Measurements from ENCODE around the gene LGALS9. TPM values are rescaled to one million over a fixed set of nuclear protein-coding genes. Genes with fewer than 3 reads are reported as not detected.

The LGALS9 gene
- total RNA-seq, 1 donor from 2014 or later, result 15.2 TPM

- intact Hi-C loops (cut with micrococcal nuclease), result no loop called here
- no peak for DNase-seq
- Histone ChIP-seq H3K4me1 (no peaks in the 10 kb centered on the region), H3K27ac (replicated peaks) (no peak overlapping the region), H3K27me3 (ENCODE audit: low read depth) (no peaks in the 10 kb centered on the region), H3K9me3 (replicated peaks) (no peaks in the 10 kb centered on the region), H3K4me3 (no peak overlapping the region), H3K36me3 (peaks cover 19% of the 10 kb centered on the region)
- TF ChIP-seq, protein P1, sequence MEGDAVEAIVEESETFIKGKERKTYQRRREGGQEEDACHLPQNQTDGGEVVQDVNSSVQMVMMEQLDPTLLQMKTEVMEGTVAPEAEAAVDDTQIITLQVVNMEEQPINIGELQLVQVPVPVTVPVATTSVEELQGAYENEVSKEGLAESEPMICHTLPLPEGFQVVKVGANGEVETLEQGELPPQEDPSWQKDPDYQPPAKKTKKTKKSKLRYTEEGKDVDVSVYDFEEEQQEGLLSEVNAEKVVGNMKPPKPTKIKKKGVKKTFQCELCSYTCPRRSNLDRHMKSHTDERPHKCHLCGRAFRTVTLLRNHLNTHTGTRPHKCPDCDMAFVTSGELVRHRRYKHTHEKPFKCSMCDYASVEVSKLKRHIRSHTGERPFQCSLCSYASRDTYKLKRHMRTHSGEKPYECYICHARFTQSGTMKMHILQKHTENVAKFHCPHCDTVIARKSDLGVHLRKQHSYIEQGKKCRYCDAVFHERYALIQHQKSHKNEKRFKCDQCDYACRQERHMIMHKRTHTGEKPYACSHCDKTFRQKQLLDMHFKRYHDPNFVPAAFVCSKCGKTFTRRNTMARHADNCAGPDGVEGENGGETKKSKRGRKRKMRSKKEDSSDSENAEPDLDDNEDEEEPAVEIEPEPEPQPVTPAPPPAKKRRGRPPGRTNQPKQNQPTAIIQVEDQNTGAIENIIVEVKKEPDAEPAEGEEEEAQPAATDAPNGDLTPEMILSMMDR (IDR thresholded peaks at IDR 0.05; ENCODE audit: borderline replicate concordance), result no peak
These were observed 42.6 kb upstream of the LGALS9 start for GRCh38 chr17:27588354-27588753.

DNA sequence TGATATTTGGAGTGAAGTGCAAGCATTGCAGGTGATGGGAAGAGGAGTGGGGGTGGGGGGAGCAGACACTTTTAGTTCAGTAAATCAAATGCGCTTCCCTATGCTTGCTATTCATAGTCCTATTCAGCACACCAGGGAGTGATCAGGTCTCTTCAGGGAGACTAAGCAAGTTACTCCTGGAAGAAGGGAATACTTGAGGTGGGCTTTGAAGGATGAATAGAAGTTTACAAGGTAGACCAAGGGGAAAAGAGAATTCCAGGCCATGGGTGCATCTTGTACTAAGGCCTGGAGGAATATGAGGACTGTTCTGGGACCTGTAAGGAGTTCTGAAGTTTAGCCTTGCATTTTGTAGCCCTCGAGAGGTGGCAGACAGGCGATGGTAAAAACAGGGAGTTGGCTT lies 40.1 kb upstream of the LGALS9 start:
- H3K27ac ChIP-seq (replicated peaks), result no peak overlapping the region
- intact Hi-C loops (cut with micrococcal nuclease), result loop anchor here (10.0 kb wide), 1 partner anchor 136 kb away; the partner anchor contains the start of gene KSR1
- no peak for DNase-seq
- H3K27me3 ChIP-seq (ENCODE audit: low read depth), result no peaks in the 10 kb centered on the region
- no peaks in the 10 kb centered on the region for H3K4me1 ChIP-seq
- no peak overlapping the region for H3K4me3 ChIP-seq
- TF ChIP-seq, protein P1 (IDR thresholded peaks at IDR 0.05; ENCODE audit: borderline replicate concordance), result no peak
- H3K36me3 ChIP-seq, result peaks cover 16% of the 10 kb centered on the region
- no peaks in the 10 kb centered on the region for H3K9me3 ChIP-seq (replicated peaks)

GRCh38 chr17:27591986-27592385 lies 39.0 kb upstream of the LGALS9 start:
- H3K9me3 ChIP-seq (replicated peaks), result no peaks in the 10 kb centered on the region
- peaks cover 18% of the 10 kb centered on the region for H3K36me3 ChIP-seq
- peaks cover 4% of the 10 kb centered on the region for H3K4me1 ChIP-seq
- intact Hi-C loops (cut with micrococcal nuclease), result loop anchor here (10.0 kb wide), 1 partner anchor 137 kb away; the partner anchor contains the start of gene KSR1
- H3K4me3 ChIP-seq, result no peak overlapping the region
- TF ChIP-seq, protein P1 (IDR thresholded peaks at IDR 0.05; ENCODE audit: borderline replicate concordance), result no peak
- no peak for DNase-seq
- no peak overlapping the region for H3K27ac ChIP-seq (replicated peaks)
- H3K27me3 ChIP-seq (ENCODE audit: low read depth), result no peaks in the 10 kb centered on the region

- H3K27ac ChIP-seq (replicated peaks), result no peak overlapping the region
These were observed 37.6 kb upstream of the LGALS9 start for GRCh38 chr17:27593232-27593856.

DNA sequence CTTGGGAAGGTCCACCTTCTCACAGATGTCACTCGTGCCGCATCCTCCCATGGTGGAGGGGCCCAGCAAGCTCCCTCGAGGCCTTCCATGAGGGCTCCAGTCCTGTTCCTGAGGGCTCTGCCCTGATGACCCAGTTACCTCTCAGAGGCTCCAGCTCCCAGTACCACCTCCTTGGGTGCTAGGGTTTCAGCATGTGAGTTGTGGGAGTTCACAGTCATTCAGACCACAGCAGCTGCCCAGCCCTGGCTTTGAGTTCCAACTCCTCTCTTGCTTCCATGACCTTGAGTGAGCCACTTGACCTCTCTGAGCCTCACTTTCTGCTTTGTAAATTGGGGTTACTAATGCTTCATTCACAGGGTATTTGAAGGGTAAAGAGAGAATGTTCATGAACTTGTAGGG lies 37.1 kb upstream of the LGALS9 start:
- no peak overlapping the region for H3K27ac ChIP-seq (replicated peaks)
- intact Hi-C loops (cut with micrococcal nuclease), result loop anchor here (10.0 kb wide), 1 partner anchor 139 kb away; the partner anchor contains the start of gene KSR1

More at GRCh38 chr17:27593232-27593856, 37.6 kb upstream of the LGALS9 start:
- Histone ChIP-seq H3K27me3 (ENCODE audit: low read depth) (no peaks in the 10 kb centered on the region), H3K9me3 (replicated peaks) (no peaks in the 10 kb centered on the region), H3K36me3 (peaks cover 19% of the 10 kb centered on the region), H3K4me3 (no peak overlapping the region), H3K4me1 (peaks cover 5% of the 10 kb centered on the region)
- intact Hi-C loops (cut with micrococcal nuclease), result loop anchor here (10.0 kb wide), 1 partner anchor 139 kb away; the partner anchor contains the start of gene KSR1
- TF ChIP-seq, protein P1 (IDR thresholded peaks at IDR 0.05; ENCODE audit: borderline replicate concordance), result no peak
- DNase-seq, result no peak

More for the DNA sequence above, 37.1 kb upstream of the LGALS9 start:
- Histone ChIP-seq H3K4me1 (peaks cover 5% of the 10 kb centered on the region), H3K27me3 (ENCODE audit: low read depth) (no peaks in the 10 kb centered on the region), H3K9me3 (replicated peaks) (no peaks in the 10 kb centered on the region), H3K4me3 (no peak overlapping the region), H3K36me3 (peaks cover 19% of the 10 kb centered on the region)
- DNase-seq, result no peak
- TF ChIP-seq, protein P1 (IDR thresholded peaks at IDR 0.05; ENCODE audit: borderline replicate concordance), result no peak

All from left ventricle myocardium inferior (tissue), 1 donor.